H4 (cell line): ENCODE data around the gene LINC00237. TPM values are rescaled to one million over a fixed set of nuclear protein-coding genes. Genes with fewer than 3 reads are reported as not detected.

ENCODE experiments used
- DNase-seq: peaks from one replicate; pipeline ENCODE4 v3.0.0-alpha.2; 2015; ENCODE audit warnings: low spot score
- total RNA-seq: library from RNA; depleted of rRNA; stranded (reverse); fragments of >200 nt; shearing (Covaris generic); gene quantifications from 2 replicates; pipeline ENCODE4 v1.2.3, GENCODE V29; 2014

The LINC00237 gene
- total RNA-seq, 1 experiment from 2014 or later, result not detected

DNA sequence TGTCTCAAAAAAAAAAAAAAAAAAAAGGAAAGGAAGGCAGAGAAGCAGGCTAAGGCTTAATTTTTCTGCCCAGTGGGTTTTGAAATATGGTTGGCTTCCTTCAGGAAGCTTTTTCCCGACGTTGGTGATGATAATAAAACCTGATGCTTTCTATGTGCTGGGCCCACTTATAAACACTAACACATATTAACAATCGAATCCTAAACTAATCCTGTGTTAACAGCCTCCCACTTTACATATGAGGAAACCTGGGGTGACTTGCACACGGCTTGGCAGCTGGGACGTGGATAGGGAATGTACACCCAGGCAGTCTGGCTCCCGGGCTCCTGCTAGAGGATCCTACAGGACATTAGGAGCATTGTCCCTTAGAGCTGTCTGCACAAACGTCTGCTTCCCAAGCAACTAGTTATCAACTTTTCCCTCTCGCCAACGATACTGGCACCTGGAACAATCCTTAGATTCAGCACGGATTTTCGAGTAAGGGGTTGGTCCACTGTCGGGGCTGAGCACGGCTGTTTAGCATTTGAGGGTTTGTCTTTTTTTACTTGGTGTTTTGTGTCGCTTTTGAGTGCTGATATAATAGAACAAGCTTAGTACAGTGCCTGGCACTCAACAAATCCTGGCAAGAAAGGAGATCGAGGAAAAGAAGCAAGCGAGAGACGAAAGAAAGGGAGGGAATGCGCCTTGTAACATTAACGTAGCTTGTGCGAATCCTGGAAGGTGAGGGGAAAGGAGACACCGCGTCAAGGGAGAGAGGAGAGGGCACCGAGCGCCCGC lies 19.1 kb upstream of the LINC00237 start:
- DNase-seq, result peak; percentile 54

DNA sequence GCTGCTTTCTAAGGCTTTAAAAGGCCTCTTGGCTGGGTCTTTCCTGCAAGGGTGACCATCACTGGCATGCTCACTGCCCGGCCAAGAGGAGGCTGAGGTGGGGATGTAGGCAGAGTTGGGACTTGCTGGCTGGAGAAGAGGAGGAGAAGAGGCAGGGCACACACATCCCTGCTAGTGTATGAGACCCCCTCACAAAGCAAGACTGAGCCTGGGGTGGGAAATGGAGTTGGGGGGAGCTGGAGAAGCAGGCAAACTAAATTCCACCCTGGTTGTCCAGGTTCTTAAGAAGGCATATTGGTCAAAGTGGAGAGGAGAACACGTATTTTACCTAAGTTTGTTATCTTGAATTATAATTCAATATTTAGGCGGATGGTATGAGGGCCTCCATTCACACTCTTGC lies 18.0 kb upstream of the LINC00237 start:
- no peak for DNase-seq

DNA sequence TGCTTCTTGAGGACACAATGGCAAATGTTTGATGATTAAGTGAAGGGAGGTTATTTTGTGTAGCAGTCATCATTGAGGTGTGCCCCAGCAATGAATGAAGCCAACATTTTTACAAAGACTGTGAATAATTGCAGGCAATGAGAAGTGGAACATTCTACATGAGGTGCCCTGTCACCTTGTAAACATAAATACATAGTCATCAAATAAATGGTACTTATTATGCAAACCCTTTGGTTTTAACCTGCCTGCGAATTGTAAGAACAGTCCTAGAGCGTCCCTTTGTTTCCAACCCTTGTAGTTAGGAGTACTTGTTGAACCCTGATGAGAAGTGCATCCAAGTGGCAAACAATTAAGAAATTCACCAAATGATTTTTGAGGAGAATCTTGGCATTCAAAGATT lies 12.6 kb upstream of the LINC00237 start:
- no peak for DNase-seq

DNA sequence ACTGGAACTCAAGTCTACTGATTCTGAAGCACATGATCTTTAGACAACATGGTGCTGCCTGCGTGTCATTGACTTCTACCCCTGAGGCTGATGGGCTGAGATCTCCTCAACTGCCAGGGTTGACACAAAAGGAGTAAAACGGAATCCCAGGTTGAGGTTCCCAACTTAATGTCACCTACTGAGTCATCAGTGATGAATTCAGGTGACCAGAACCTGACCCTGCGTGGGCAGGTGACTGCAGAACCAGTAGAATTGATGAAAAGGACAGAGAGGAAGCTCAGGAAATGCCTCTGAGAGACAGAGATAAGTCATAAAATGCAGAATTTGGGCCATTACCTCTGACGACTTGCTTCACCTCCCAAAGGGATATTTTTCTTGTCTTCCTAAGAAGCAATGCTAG lies 12.0 kb upstream of the LINC00237 start:
- no peak for DNase-seq

DNA sequence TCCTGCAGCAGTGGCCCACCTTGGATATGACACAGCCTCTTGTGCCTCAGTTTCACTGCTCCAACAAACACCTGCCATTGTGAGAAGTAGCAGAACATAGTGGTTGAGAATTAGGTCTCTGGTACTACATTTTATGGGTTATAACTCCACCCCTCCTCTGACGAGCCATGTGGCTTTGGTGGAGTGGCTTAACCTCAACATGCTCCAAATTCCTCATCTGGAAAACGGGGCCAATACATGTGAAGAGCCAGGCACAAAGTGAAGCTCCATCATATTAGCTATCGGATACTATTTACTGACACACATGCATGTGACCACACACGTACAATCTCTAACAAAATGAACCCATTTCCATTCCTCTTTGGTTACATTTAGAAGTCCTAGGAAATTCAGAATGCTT lies 11.4 kb upstream of the LINC00237 start:
- no peak for DNase-seq

DNA sequence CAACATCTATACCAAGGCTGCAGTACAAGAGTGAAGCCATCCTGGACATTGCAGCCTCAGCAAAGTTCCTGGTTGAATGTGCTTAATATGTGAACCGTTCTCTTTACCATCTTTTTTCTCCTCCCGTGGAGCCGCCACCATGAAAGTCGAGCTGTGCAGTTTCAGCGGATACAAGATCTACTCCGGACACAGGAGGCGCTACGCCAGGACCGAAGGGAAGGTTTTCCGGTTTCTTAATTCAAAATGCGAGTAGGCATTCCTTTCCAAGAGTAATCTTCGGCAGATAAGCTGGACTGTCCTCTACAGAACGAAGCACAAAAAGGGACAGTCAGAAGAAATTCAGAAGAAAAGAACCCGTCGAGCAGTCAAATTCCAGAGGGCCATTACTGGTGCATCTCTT lies 8.4 kb upstream of the LINC00237 start:
- DNase-seq, result no peak

DNA sequence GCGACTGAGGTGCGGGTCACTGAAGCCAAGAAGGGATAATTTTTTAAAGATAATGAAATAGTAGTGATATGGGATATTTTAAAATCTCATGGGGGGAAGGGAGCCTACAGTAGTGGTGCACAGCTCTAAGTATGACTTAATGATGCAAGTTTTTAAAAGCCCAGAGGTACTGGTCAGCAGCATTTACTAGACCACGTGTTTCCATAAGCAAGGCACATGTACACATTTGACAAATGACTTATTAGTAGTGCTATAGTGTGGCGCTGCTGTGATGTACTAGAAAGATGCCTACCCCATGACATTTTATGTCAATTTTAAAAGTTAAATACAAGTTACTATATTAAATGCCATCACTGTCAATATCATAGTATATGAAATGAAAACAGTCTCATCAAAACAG lies 7.5 kb upstream of the LINC00237 start:
- no peak for DNase-seq

DNA sequence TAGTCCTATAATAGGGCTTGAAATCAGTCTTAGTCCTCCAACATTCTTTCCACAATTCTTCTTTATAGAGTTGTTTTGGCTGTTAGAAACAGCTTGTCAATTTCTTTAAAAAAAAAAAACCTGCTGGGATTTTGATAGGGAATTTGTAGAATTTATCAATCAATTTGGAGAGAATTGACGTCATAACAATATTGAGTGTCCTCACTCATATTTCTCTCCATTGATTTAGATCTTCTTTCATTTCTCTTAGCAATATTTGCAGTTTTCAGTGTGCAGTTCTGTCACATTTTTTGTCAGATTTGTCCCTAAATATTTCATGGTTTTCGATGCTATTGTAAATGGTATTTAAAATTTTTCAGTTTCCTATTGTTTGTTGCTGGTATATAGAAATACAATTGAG lies 5.3 kb upstream of the LINC00237 start:
- DNase-seq, result no peak

DNA sequence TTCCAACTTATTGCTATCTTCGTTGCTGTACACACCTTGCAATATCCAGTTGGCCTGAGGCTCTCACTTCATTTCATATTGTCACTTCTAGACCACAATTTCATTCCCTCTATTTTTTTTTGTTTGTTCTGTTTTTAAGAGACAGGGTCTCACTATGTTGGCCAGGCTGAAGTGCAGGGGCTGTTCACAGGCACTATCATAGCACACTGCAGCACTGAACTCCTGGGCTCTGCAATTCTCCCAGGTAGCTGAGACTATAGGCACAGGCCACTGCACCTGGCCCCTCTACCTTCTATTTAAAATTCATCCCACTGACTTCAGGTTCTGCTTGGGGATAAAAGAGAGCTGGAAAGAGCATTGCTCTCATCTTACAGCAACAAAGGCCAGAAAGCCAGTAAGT lies 4.7 kb upstream of the LINC00237 start:
- DNase-seq, result no peak

DNA sequence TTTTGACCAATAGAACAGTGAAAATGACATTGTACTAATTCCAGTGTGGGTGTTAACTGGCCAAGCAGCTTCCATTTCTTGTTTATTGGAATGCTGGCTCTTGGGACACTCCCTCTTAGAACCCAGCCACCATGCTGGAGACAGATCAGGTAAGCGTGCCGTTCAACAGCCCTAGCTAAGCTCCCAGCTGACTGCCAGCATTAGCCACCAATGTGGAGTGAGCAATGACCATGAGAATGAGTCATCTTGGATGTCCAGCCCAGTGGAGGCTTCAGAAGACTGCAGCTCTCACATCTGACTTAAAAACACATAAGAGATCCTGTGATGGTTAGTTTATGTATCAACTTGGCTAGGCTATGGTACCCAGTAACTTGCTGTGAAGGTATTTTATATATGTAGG lies 3.0 kb upstream of the LINC00237 start:
- DNase-seq, result no peak

DNA sequence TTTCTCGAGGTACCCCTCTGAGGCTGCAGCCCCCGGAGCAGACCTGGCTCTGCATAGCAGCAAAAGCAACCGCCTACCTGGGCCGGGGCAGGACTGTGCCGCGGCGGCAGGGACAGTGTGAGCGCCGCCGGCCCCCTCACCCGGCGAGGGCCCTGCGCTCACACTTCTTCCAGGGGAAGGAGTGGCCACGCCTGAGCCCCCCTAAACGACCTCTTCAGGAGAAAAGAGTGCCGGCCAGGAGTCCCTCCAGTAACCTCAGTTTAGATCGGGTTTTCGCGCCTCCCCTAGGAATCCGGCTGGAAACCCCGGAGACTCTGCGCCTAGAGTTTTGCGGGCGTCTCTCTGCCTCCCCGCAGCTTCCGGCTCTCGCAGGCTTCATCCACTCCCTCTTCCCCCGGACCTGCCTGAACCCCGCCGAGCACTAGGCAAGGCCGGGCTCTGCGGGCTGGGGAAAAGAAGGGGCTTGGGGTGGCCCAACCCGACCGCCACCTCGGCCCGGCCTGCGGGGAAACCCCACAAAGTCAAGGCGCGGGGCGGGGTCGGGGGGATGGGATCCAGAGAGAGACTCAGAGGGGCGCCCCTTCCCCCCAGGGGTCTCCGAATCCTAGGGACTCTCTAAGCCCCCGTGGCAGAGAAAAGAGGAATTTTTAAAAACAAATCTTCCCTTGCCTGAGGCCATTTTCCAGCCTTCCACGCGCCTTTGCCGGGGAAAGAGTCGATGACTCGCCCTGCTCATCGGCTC lies 558 bp downstream of the LINC00237 start:
- no peak for DNase-seq

DNA sequence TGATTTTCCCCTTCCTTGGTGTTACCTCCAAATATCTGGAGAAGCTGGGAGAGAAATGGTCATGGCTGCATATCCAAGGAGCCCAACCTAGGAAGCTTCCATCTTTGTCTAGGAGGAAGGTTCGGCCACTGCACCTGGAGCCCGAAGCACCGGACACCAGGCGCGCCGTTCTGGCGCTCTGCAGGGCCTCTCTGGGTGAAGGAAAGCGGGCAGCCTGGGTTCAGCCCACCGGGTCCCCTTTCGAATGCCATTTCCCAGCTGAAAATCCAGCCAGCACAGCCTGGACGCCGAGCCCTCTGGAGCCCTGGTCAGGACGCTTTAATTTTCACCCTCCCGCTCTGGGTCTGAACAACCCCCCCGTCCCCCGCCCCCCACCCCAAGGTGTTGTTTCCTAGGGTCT lies 1.2 kb downstream of the LINC00237 start:
- no peak for DNase-seq

DNA sequence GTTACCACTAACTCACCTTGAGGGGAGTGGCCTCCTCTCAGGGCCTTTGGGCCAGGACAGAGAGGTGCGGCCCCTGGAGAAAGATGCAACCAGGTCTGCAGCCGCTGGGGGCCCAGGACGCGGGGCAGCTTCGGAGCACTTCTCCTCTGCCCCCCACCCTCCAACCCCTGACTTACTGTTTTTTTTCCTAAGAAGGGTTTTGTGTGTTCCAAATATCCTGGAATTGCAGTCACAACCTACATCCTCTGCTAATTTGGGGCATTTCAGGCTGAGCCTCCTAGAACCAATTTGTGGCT lies 1.7 kb downstream of the LINC00237 start:
- DNase-seq, result no peak

DNA sequence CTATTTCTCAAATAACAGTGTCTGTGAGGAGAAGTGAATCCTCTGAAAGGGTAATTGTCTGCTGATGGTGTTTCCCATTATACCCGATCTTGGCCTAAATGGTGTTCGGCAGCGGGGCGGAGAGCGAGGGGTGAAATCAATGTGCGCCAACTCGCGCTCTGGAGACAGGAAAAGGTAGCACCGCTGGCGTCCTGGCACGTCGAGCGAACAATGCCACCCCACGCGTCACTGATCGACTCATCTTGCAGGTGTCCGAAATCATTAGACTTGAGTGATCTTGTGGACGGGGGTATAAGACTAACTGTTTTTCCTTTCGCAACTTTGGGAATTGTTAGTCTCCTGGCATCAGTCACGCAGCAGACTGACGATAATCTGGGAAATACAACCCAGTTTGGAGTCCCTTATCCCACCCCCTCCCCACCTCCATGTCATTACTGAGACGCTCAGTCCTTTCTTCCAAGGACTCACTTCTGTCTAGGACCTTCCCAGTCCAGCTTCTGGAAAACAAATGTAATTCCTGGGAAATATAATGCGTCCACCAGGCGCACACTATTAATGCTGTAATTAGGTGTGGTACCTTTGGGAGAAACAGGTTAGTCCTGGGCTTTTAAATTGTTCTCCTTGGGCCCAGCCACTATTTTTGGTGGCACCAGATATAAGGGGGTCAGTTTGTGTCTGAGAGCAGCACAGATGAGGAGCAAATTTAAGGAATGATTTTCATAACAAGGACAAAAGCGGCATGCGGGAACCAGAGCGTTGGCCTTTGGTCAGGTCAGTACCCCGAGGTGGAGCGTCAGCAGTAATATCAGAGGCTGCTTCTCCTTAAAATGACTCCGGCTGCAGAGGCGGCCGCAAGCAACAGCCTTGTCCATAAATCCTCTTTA lies 2.3 kb downstream of the LINC00237 start:
- DNase-seq, result no peak

DNA sequence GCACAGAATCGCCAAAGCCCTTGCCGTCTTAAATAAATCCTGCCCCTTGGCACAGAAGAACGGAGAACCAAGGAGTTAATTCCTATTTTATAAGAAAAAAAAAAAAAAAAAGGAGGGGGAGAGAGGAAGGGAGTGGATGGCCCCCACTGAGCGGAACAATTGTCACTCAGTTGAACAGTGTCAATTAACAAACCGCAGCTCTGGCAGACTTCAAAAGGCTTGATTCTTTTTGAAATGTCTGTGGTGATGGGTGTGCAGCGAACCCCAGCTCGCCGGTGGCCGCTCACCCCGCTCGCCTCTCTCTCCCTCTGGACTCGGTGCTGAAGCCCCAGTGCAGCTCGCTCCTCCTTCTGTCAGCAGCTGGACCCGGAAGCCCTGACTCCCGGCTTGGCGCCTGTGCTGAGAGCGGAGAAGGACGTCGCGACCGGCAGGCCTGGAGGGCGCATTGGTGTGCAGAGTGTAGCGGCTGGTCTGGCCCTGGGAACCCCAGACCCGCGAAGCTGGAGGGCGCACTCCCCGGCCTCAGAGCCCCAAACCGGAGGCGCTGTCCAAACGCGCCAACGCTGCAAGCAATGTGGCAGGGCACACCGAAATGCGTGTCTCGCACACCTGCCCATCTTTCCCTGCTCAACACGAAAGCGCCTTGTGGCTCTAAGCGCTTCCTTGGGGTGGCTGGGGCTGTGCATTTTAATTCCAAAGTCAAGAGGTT lies 3.4 kb downstream of the LINC00237 start:
- DNase-seq, result no peak

DNA sequence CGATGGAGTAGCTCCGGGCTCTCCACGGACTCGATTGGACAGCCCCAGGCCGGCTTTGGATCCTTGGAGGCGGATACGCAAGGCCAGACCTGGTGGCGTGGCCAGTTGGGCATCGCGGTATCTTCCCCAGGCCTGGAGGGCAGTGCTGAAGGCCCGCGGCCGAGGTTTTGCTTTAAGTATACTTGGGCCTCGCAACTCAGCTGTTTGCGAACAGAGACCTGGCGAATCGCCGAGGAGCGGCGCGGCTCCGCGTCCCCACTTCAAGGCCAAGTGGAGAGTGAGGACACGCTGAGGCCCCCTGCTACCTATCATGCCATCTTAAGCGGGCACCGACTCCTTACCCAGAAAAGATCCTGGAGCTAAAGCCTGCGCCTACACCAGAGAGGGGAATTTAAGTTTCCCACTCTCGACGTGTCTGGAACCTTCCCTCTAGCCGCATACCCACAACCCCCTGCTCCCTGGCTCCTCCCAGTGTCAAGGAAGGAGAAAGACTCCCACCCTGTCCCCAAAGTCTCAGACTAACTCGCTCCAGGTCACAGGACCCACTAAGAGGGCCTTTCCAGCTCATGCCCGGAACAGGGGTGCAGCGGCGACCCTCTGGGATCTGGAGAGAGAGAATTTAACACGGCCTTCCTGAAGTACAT lies 4.1 kb downstream of the LINC00237 start:
- no peak for DNase-seq

DNA sequence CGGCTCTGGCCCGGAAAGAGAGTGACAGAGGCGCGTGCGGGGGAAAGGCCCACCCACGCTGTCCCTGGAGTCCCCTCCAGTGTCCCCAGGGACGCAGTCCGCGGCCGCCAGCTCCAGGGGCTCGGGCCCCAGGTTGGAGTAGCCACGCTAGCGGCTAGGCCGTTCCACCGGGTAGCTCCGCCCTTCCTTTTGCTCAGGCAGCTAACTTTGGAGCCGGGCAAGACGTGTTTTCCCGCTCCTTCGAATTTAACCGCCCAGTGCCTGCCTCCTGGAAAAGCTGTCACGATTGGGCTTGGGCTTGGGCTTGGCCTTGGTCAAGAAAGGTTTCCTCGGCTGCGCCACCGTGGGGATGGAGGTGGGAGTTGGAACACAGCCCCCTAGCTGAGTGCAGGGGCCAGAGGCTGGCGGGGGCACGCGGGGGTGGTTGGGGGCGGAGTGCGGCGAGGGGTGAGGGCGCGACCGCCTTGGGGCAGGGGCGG lies 4.7 kb downstream of the LINC00237 start:
- DNase-seq, result no peak

DNA sequence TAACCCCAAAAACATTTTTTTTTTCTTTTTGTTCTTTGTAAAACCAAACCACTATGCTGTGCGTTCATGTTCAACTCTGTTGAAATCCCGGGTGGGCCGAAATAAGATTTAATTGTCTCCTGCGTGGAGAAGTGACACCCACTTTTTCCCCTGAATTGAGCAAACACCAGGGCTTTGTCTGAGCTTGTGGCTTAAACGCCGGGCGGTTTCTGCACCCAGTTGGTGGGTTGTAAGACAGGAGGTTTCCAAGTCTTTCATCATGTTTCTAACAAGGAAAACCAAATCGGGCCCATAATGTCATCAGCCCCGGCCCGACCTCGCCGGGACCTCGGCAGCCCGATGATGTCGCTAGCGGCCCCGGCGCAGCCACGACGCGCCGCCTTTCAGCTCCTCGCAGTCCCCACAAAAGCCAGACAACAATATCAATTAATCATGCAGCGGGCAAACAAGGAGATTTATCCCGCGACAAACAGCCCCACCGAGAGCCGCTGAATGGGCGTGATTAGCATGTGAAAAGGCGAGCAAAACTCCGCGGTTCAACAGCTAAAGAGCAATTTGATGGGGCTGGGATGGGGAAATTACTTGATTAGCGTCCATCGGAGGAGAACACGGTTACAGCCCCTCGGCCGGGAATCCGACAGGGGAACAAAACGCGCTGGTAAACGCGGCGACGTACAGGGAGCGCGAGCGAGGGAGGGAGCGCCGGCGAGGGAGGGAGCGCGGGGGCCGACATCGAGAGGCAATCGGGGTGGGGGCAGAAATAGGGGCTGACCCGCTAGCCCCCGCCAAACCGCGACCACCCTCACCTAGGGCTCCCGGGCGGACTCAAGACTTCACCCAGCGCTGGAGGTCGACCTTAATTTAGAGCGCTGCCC lies 5.3 kb downstream of the LINC00237 start:
- no peak for DNase-seq

DNA sequence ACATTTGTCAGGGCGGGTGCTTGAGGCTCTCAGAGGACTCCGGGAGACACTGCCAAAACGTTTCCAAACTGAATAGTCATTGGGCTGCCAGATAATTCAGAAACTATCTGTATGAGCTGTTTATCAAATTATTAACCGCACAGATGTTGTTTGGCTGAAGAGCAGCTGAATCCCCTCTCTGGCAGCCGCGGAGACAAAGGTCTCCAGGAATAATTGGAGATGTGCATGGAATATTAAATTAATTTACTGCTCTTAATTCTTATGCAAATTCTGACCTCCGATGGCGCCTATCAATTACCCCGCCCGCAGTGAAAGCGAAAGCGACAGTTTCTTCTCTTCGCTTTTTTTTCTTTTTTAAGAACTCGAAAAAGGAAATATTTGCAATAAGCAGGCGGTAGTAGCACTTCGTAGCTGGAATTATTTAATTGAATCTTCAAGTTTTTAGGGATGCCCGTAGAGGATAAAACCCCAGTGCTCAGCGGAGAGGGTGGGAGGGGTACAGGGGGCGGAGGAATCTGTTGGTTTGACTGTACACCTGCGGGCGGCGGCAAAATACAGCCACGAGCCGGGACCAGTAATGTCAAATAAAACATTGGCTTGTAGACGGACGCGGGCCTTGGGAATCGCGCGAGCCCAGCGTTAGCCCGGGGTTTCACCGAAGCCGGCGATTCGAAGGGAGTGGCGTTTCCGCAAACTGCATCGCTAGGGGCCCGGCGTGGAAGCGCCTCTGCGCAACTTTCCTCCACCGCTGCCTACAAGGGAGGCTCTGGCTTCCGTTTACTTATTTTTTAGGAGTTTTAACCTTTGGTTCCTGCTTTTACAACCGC lies 6.2 kb downstream of the LINC00237 start:
- no peak for DNase-seq
